ENCODE results near the gene EPC1.
"Not testable (repeated sequence)": the region's sequence is repeated elsewhere in the genome, so short reads cannot be mapped to it uniquely, and the experiment has no call there.

EPC1 gene

DNA sequence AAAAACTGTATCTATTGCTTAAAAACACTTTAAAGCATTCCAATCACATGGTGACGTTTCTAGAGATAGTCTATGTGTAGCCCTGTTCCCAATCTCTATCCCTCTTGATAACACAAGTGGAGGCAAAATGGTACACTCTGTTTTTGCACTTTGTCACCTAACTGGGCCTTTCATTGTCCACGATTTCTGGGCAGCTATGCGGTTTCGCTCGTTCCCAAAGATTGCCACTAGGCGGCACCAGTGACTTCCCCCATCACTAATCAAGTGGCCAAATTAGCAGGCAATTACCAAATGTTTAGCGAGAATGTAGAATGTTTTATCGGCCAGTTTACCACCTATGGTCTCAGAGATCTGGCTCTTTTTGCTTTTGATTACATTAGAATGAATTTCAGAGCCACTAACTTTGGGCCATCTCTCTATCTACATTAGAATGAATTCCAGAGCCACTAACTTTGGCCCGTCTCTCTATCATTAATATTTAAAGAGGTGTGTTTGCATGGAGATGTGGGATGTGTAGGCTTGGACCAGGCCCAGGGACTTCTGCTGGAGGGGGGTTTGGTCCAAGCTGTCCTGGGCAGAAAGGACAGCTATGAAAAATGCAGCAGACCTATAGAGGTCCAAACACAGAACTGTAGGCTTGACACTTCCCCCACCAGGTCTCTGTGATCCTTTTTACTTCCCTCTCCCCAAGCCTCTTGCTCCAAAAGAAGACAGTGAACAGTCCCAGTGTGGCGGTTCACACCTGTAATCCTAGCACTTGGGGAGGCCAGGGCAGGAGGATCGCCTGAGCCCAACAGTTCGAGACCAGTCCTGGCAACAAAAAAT is 90.1 kb downstream of the EPC1 start:
- TF ChIP-seq, protein P1, sequence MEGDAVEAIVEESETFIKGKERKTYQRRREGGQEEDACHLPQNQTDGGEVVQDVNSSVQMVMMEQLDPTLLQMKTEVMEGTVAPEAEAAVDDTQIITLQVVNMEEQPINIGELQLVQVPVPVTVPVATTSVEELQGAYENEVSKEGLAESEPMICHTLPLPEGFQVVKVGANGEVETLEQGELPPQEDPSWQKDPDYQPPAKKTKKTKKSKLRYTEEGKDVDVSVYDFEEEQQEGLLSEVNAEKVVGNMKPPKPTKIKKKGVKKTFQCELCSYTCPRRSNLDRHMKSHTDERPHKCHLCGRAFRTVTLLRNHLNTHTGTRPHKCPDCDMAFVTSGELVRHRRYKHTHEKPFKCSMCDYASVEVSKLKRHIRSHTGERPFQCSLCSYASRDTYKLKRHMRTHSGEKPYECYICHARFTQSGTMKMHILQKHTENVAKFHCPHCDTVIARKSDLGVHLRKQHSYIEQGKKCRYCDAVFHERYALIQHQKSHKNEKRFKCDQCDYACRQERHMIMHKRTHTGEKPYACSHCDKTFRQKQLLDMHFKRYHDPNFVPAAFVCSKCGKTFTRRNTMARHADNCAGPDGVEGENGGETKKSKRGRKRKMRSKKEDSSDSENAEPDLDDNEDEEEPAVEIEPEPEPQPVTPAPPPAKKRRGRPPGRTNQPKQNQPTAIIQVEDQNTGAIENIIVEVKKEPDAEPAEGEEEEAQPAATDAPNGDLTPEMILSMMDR (IDR thresholded peaks at IDR 0.05; ENCODE audit: low read length) = peak; percentile 94
- no peak for TF ChIP-seq EZH2phosphoT487 (IDR thresholded peaks at IDR 0.05; ENCODE audit: low read length)
- H3K9me2 ChIP-seq (replicated peaks; ENCODE audit: insufficient read depth, low read length) = no peaks in the 10 kb centered on the region
- H3K27ac ChIP-seq (ENCODE audit: low read length) = no peak overlapping the region
- H3K4me3 ChIP-seq (ENCODE audit: low read length) = no peak overlapping the region
- no peaks in the 10 kb centered on the region for H3K9me3 ChIP-seq (replicated peaks; ENCODE audit: insufficient read depth, low read length)
- H3K4me1 ChIP-seq (ENCODE audit: low read length) = peaks cover 12% of the 10 kb centered on the region
- no peak overlapping the region for H3K9ac ChIP-seq (ENCODE audit: low read length)
- H3F3A ChIP-seq (ENCODE audit: insufficient read depth, low read length) = no peaks in the 10 kb centered on the region; the same call in 1 of the 2 replicates
- H4K20me1 ChIP-seq (ENCODE audit: insufficient read depth, low read length) = no peaks in the 10 kb centered on the region
- H2AFZ ChIP-seq (ENCODE audit: low read length) = peak overlapping the region; percentile 72
- peak overlapping the region; percentile 15; the same call in 1 of the 2 replicates for H3K4me2 ChIP-seq (ENCODE audit: low read depth, low read length)
- no peaks in the 10 kb centered on the region for H3K79me2 ChIP-seq (ENCODE audit: low read length)
- H3K36me3 ChIP-seq (replicated peaks; ENCODE audit: insufficient read depth, low read length) = no peaks in the 10 kb centered on the region
- no peaks in the 10 kb centered on the region for H3K27me3 ChIP-seq (replicated peaks; ENCODE audit: insufficient read depth, low read length)
- DNase-seq = peak; percentile 68

DNA sequence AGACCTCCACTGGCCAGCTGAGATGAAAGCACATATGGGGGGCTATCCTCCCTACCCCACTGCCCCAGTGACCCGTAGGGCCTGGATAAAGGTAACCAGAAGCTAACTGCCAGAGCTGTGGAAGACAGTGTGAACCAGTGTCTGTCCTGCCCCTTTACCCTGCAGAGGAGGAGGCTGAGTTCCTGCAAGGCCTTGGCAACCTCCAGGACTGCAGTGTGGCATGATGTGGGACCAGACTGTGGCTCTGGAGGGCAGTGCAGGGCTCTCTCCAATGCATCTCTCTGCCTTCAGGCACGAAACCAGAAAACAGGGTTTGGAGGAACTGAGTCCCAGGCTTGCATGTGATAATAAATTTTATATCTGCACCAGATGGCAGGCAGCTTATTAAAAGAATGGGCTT is 93.1 kb downstream of the EPC1 start:
- peaks cover 22% of the 10 kb centered on the region for H3K4me1 ChIP-seq (ENCODE audit: low read length)
- no peaks in the 10 kb centered on the region for H3K79me2 ChIP-seq (ENCODE audit: low read length)
- no peak overlapping the region for H2AFZ ChIP-seq (ENCODE audit: low read length)
- H3K27me3 ChIP-seq (replicated peaks; ENCODE audit: insufficient read depth, low read length) = no peaks in the 10 kb centered on the region
- no peaks in the 10 kb centered on the region for H3K9me2 ChIP-seq (replicated peaks; ENCODE audit: insufficient read depth, low read length)
- no peak for TF ChIP-seq EZH2phosphoT487 (IDR thresholded peaks at IDR 0.05; ENCODE audit: low read length)
- TF ChIP-seq, protein P1 (IDR thresholded peaks at IDR 0.05; ENCODE audit: low read length) = no peak
- TF ChIP-seq EZH2 (optimal IDR thresholded peaks at IDR 0.05; ENCODE audit: low read depth, low read length) = no peak
- H3K4me2 ChIP-seq (ENCODE audit: low read depth, low read length) = no peak overlapping the region
- H4K20me1 ChIP-seq (ENCODE audit: insufficient read depth, low read length) = no peaks in the 10 kb centered on the region
- DNase-seq = no peak
- H3K36me3 ChIP-seq (replicated peaks; ENCODE audit: insufficient read depth, low read length) = no peaks in the 10 kb centered on the region
- H3K9ac ChIP-seq (ENCODE audit: low read length) = no peak overlapping the region
- no peaks in the 10 kb centered on the region for H3K9me3 ChIP-seq (replicated peaks; ENCODE audit: insufficient read depth, low read length)
- H3K27ac ChIP-seq (ENCODE audit: low read length) = no peak overlapping the region
- H3F3A ChIP-seq (ENCODE audit: insufficient read depth, low read length) = peaks cover 14% of the 10 kb centered on the region
- no peak overlapping the region for H3K4me3 ChIP-seq (ENCODE audit: low read length)

DNA sequence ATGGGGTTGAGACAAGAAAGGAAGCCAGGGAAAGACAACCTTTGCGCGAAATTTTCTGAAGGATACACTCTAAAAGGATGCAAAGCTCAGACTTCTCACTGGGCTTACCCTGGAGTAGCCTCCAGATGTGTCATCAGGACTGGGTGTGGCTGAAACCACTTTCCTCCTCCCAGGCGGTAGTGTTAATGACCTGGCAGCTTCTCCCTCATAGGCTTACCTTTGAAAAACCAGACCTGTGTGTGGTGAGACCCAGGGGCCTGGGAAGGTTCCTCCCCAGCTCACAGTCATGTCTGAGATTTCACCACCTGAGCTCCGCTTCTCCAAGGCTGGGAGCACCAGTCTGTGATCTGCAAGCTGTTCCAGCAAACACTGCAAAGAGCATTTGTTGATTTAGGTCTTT is 93.7 kb downstream of the EPC1 start:
- Histone ChIP-seq H2AFZ (ENCODE audit: low read length) (no peak overlapping the region), H3K27ac (ENCODE audit: low read length) (no peak overlapping the region), H4K20me1 (ENCODE audit: insufficient read depth, low read length) (no peaks in the 10 kb centered on the region), H3K27me3 (replicated peaks; ENCODE audit: insufficient read depth, low read length) (no peaks in the 10 kb centered on the region), H3K4me2 (ENCODE audit: low read depth, low read length) (no peak overlapping the region), H3K79me2 (ENCODE audit: low read length) (no peaks in the 10 kb centered on the region), H3K36me3 (replicated peaks; ENCODE audit: insufficient read depth, low read length) (no peaks in the 10 kb centered on the region), H3K9me2 (replicated peaks; ENCODE audit: insufficient read depth, low read length) (no peaks in the 10 kb centered on the region), H3K4me3 (ENCODE audit: low read length) (no peak overlapping the region), H3K9me3 (replicated peaks; ENCODE audit: insufficient read depth, low read length) (no peaks in the 10 kb centered on the region), H3K9ac (ENCODE audit: low read length) (no peak overlapping the region), H3K4me1 (ENCODE audit: low read length) (peaks cover 22% of the 10 kb centered on the region), H3F3A (ENCODE audit: insufficient read depth, low read length) (peaks cover 14% of the 10 kb centered on the region)
- DNase-seq = peak; percentile 51
- TF ChIP-seq, protein P1 (IDR thresholded peaks at IDR 0.05; ENCODE audit: low read length) = no peak
- TF ChIP-seq EZH2phosphoT487 (IDR thresholded peaks at IDR 0.05; ENCODE audit: low read length) (no peak), EZH2 (optimal IDR thresholded peaks at IDR 0.05; ENCODE audit: low read depth, low read length) (no peak)

DNA sequence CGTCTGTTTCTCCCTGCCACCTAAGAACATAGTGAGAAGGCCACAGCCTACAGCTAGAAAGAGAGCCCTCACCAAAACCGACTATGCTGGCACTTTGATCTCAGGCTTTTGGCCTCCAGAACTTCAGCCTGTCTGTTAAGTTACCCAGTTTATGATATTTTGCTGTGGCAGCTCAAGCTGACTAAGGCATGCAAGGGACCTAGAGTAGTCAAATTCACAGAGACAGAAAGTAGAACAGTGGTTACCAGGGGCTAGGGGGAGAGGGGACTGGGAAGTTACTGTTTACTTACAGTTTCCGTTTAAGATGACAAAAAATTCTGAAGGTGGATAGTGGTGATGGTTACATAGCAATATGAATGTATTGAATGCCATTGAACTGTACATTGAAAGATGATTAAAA is 96.5 kb downstream of the EPC1 start:
- not testable (repeated sequence) for H3K79me2 ChIP-seq (ENCODE audit: low read length); H4K20me1 ChIP-seq (ENCODE audit: insufficient read depth, low read length); H3K9ac ChIP-seq (ENCODE audit: low read length); H3K4me3 ChIP-seq (ENCODE audit: low read length); H3K36me3 ChIP-seq (replicated peaks; ENCODE audit: insufficient read depth, low read length); H3K9me3 ChIP-seq (replicated peaks; ENCODE audit: insufficient read depth, low read length); H3K9me2 ChIP-seq (replicated peaks; ENCODE audit: insufficient read depth, low read length); H3K27me3 ChIP-seq (replicated peaks; ENCODE audit: insufficient read depth, low read length)
- Histone ChIP-seq H3K4me2 (ENCODE audit: low read depth, low read length) (peak overlapping the region; percentile 73; the same call in 1 of the 2 replicates), H3K4me1 (ENCODE audit: low read length) (peaks cover 22% of the 10 kb centered on the region), H2AFZ (ENCODE audit: low read length) (0 out of 2 replicates have a peak overlapping the region, but pooled peaks have one; percentile 15), H3K27ac (ENCODE audit: low read length) (peak overlapping the region; percentile 72; the same call in 1 of the 2 replicates), H3F3A (ENCODE audit: insufficient read depth, low read length) (peaks cover 14% of the 10 kb centered on the region)
- DNase-seq = peak; percentile 68
